NCI-H748 (cell line): ENCODE measurements around the gene TGFB1I1.
A peak's percentile ranks its signal among the peaks of the same experiment; 100 is the strongest.
"Not testable (repeated sequence)": the region's sequence is repeated elsewhere in the genome, so short reads cannot be mapped to it uniquely, and the experiment has no call there.

Source experiments
- DNase-seq: peaks from one replicate; lab custom pipeline; 2025; ENCODE audit not compliant: unreplicated experiment; lab: John Stamatoyannopoulos, UW

The TGFB1I1 gene

GRCh38 chr16:31467858-31468257 lies 4.1 kb upstream of the TGFB1I1 start:
- no peak for DNase-seq

GRCh38 chr16:31470615-31471014 lies 1.3 kb upstream of the TGFB1I1 start:
- no peak for DNase-seq

- DNase-seq = no peak
Measured at GRCh38 chr16:31471241-31471874, 594 bp upstream of the TGFB1I1 start.

- peak; percentile 85 for DNase-seq
Measured at GRCh38 chr16:31472709-31473203, 804 bp downstream of the TGFB1I1 start.

GRCh38 chr16:31473264-31473984 lies 1.5 kb downstream of the TGFB1I1 start:
- no peak for DNase-seq

GRCh38 chr16:31474173-31474714 lies 2.3 kb downstream of the TGFB1I1 start:
- DNase-seq = no peak

- DNase-seq = no peak
Measured at GRCh38 chr16:31474773-31475738, 3.1 kb downstream of the TGFB1I1 start.

- DNase-seq = no peak
Measured at GRCh38 chr16:31475946-31476302, 4.0 kb downstream of the TGFB1I1 start.

- DNase-seq = no peak
Measured at GRCh38 chr16:31476303-31477219, 4.6 kb downstream of the TGFB1I1 start.

- no peak for DNase-seq
Measured at GRCh38 chr16:31477220-31478216, 5.6 kb downstream of the TGFB1I1 start.

GRCh38 chr16:31478956-31479355 lies 7.0 kb downstream of the TGFB1I1 start:
- no peak for DNase-seq

- no peak for DNase-seq
Measured at GRCh38 chr16:31479751-31480150, 7.8 kb downstream of the TGFB1I1 start.

- DNase-seq = no peak
Measured at GRCh38 chr16:31480851-31481536, 9.0 kb downstream of the TGFB1I1 start.

- no peak for DNase-seq
Measured at GRCh38 chr16:31483081-31483480, 11.1 kb downstream of the TGFB1I1 start, which contains the start of gene SLC5A2. Gene SLC5A2, plus strand, starts transcription at chr16:31483123. Its CDS starts 14 bp downstream, at chr16:31483137.

- not testable (repeated sequence) for DNase-seq
Measured at GRCh38 chr16:31484048-31484447, 12.1 kb downstream of the TGFB1I1 start.

- DNase-seq = no peak
Measured at GRCh38 chr16:31484491-31485171, 12.7 kb downstream of the TGFB1I1 start.

- no peak for DNase-seq
Measured at GRCh38 chr16:31485571-31485970, 13.6 kb downstream of the TGFB1I1 start.

GRCh38 chr16:31486045-31486444 lies 14.1 kb downstream of the TGFB1I1 start:
- DNase-seq = no peak
